SU-DHL-6 (cell line): ENCODE results near the gene ZCCHC24.

Source experiments
- CTCF ChIP-seq: fragments of 200-600 bp; sonication (generic); IDR thresholded peaks from one replicate; pipeline ENCODE4 v1.5.1; 2017; ENCODE audit warnings: antibody characterized with exemption, mild to moderate bottlenecking, low read length, moderate library complexity; ENCODE audit not compliant: insufficient read depth, poor library complexity, severe bottlenecking
- EZH2phosphoT487 ChIP-seq: fragments of 200-600 bp; sonication (generic), shearing (Covaris generic); conservative IDR thresholded peaks from 2 replicates; pipeline ENCODE4 v1.6.1; 2018; ENCODE audit warnings: mild to moderate bottlenecking, antibody characterized with exemption, low read length, moderate library complexity, mixed read lengths

- TF ChIP-seq CTCF (no peak), EZH2phosphoT487 (no peak)
Measured at GRCh38 chr10:79492839-79493238, 47.4 kb upstream of the ZCCHC24 start.
